Peyer's patch (tissue), 4 donors: ENCODE data around the gene MAP4K3. TPM values are rescaled to one million over a fixed set of nuclear protein-coding genes. Genes with fewer than 3 reads are reported as not detected.

ENCODE experiments used
- DNase-seq, 3 donors: peaks; one replicate each; pipeline ENCODE4 v3.0.0-alpha.2; 2017 to 2019
- H3K27ac ChIP-seq, 4 donors: fragments of 200-600 bp; sonication (generic); one replicate each; pipeline ENCODE4 v1.5.1; 2016 to 2019
- H3K27me3 ChIP-seq, 2 donors: fragments of 200-600 bp; sonication (generic); one replicate each; pipeline ENCODE4 v1.5.1; 2019
- H3K36me3 ChIP-seq, 3 donors: fragments of 200-600 bp; sonication (generic); one replicate each; pipeline ENCODE4 v1.5.1; 2016 to 2019
- H3K4me1 ChIP-seq, 4 donors: fragments of 200-600 bp; sonication (generic); one replicate each; pipeline ENCODE4 v1.5.1; 2016 to 2019
- H3K4me3 ChIP-seq, 4 donors: fragments of 200-600 bp; sonication (generic); 1 replicate in 3 of 4; 2 replicates in 1 of 4; pipeline ENCODE4 v1.5.1; 2016 to 2019; ENCODE audit warnings: mild to moderate bottlenecking in 1 of 4
- H3K9me3 ChIP-seq, 4 donors: fragments of 200-600 bp; sonication (generic); one replicate each; pipeline ENCODE4 v1.5.1; 2016 to 2019; ENCODE audit warnings: mild to moderate bottlenecking in 1 of 4
- POLR2A ChIP-seq, 2 donors: fragments of 450-650 bp; IDR thresholded peaks; one replicate each; pipeline ENCODE4 v1.5.1; 2017; ENCODE audit warnings: antibody characterized with exemption in 2 of 2, mild to moderate bottlenecking in 2 of 2, moderate library complexity in 2 of 2
- total RNA-seq, 4 donors: library from RNA; depleted of rRNA; stranded (reverse); fragments of >200 nt; gene quantifications; one replicate each; pipeline ENCODE4 v1.1.0, GENCODE V29; 2016
- TF ChIP-seq, protein P1 (sequence below), 6 experiments: fragments of 450-650 bp in 4 of 6; fragments of 200-600 bp in 2 of 6; sonication (generic) in 1 of 6; IDR thresholded peaks; one replicate each; pipeline ENCODE4 v1.5.1; 2017 to 2019; ENCODE audit warnings: antibody characterized with exemption in 6 of 6, mild to moderate bottlenecking in 3 of 6, moderate library complexity in 1 of 6

The MAP4K3 gene
- total RNA-seq, 4 donors from 2014 or later, result 41.3 to 80.9 (median 43.9) TPM

GRCh38 chr2:39241588-39241987, 195.5 kb downstream of the MAP4K3 start:
- Histone ChIP-seq H3K27ac (no peak overlapping the region), H3K27me3 (no peaks in the 10 kb centered on the region), H3K36me3 (no peaks in the 10 kb centered on the region), H3K4me1 (no peaks in the 10 kb centered on the region), H3K9me3 (no peaks in the 10 kb centered on the region), H3K4me3 (no peak overlapping the region)
- DNase-seq, result no peak
- TF ChIP-seq, protein P1, sequence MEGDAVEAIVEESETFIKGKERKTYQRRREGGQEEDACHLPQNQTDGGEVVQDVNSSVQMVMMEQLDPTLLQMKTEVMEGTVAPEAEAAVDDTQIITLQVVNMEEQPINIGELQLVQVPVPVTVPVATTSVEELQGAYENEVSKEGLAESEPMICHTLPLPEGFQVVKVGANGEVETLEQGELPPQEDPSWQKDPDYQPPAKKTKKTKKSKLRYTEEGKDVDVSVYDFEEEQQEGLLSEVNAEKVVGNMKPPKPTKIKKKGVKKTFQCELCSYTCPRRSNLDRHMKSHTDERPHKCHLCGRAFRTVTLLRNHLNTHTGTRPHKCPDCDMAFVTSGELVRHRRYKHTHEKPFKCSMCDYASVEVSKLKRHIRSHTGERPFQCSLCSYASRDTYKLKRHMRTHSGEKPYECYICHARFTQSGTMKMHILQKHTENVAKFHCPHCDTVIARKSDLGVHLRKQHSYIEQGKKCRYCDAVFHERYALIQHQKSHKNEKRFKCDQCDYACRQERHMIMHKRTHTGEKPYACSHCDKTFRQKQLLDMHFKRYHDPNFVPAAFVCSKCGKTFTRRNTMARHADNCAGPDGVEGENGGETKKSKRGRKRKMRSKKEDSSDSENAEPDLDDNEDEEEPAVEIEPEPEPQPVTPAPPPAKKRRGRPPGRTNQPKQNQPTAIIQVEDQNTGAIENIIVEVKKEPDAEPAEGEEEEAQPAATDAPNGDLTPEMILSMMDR (IDR thresholded peaks at IDR 0.05), result no peak
- no peak for TF ChIP-seq POLR2A (IDR thresholded peaks at IDR 0.05)

- TF ChIP-seq, protein P1 (IDR thresholded peaks at IDR 0.05), result no peak
- no peak for TF ChIP-seq POLR2A (IDR thresholded peaks at IDR 0.05)
Observed at GRCh38 chr2:39240758-39241157, 196.3 kb downstream of the MAP4K3 start.

DNA sequence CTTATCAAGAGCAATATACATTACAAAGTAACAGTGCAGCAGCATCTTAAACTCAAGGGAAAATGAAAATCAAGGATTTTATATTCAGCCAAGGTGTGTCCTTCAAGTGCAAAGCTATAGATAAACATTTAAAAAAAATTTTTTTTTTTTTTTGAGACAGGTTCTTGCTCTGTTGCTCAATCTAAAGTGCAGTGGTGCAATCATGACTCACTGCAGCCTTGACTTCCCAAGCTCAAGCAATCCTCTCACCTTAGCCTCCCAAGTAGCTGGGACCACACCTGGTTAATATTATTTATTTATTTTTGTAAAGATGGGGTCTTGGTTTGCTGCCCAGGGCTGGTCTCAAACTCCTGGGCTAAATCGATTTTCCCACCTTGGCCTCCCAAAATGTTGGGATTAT, 202.3 kb downstream of the MAP4K3 start:
- H3K27me3 ChIP-seq, result no peaks in the 10 kb centered on the region
- H3K9me3 ChIP-seq, result no peaks in the 10 kb centered on the region
- H3K4me3 ChIP-seq, result no peak overlapping the region
- H3K36me3 ChIP-seq, result no peaks in the 10 kb centered on the region
- no peaks in the 10 kb centered on the region for H3K4me1 ChIP-seq
- no peak for TF ChIP-seq POLR2A (IDR thresholded peaks at IDR 0.05)
- TF ChIP-seq, protein P1 (IDR thresholded peaks at IDR 0.05), result no peak
- no peak overlapping the region for H3K27ac ChIP-seq
- no peak for DNase-seq

More at GRCh38 chr2:39240758-39241157, 196.3 kb downstream of the MAP4K3 start:
- Histone ChIP-seq H3K27ac (no peak overlapping the region), H3K4me1 (no peaks in the 10 kb centered on the region), H3K36me3 (no peaks in the 10 kb centered on the region), H3K27me3 (no peaks in the 10 kb centered on the region), H3K9me3 (no peaks in the 10 kb centered on the region), H3K4me3 (no peak overlapping the region)
- no peak for DNase-seq

DNA sequence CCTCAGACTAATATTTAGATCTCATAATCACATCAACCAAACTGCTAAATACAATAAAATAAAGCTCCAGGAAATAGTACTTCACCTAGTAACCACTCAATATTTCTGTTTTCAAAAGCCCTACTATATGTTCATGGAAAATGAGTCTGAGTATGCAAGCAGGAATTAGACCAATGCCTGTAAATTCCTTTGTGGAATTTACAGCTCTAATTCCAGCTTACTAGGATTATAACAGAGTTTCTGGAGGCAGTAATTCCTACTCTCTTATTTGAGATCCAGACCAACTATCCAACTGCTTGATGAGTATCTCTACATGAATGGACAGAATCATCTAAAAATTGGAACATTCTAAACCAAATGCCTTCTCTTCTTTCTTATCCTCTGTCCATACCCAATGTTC, 204.9 kb downstream of the MAP4K3 start:
- no peaks in the 10 kb centered on the region for H3K36me3 ChIP-seq
- no peaks in the 10 kb centered on the region for H3K9me3 ChIP-seq
- no peak overlapping the region for H3K27ac ChIP-seq
- no peaks in the 10 kb centered on the region for H3K27me3 ChIP-seq
- TF ChIP-seq, protein P1 (IDR thresholded peaks at IDR 0.05), result no peak
- TF ChIP-seq POLR2A (IDR thresholded peaks at IDR 0.05), result no peak
- no peak overlapping the region for H3K4me3 ChIP-seq
- peaks cover 0 to 3% (median 0%) of the 10 kb centered on the region in 4 donors for H3K4me1 ChIP-seq
- DNase-seq, result no peak

DNA sequence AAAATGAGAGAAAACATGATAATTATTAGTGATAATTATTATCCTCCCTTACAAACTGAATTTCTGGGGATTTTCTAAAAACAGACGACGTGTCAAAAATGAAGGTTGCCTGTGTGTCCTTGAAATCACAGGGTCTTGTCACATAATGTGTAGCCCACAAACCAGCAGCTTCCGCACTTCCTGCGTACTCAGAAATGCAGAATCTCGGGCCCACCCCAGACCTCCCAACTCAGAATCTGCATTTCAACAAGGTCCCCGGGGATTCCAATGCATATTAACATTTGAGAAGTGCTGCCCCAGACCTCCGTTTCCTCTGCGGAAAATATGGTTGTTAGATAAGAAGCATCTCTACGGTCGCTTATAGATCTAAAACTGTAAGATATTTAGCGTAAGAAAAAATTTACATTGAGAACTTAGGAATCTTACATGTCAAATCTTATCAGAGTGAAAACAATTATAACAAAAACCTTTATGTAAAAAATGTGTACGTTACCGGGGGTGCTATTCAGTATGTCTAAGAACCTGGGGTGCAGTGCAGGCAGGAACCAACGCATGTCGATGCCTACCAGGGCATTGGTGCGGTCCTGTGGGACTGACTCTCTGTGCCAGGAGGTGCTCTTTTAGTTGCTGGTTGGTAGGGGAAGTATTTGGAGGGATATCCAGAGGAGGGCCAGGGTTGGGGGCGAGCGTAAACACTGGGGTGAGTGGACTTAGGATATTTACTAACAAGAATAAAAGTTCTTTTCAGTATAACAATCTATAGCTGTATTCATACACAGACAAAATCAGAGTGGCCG, 208.5 kb downstream of the MAP4K3 start:
- Histone ChIP-seq H3K4me3 (peak overlapping the region; percentile 0 to 36 (median 20)), H3K9me3 (no peaks in the 10 kb centered on the region), H3K27me3 (no peaks in the 10 kb centered on the region), H3K4me1 (peaks cover 0 to 3% (median 0%) of the 10 kb centered on the region in 4 donors), H3K27ac (peak overlapping the region in 1 of 4 donors; percentile 21), H3K36me3 (no peaks in the 10 kb centered on the region)
- no peak for DNase-seq
- TF ChIP-seq, protein P1 (IDR thresholded peaks at IDR 0.05), result no peak
- TF ChIP-seq POLR2A (IDR thresholded peaks at IDR 0.05), result no peak
